Endothelial cell of umbilical vein (primary cell): ENCODE data around the gene SLC26A11. TPM values are rescaled to one million over a fixed set of nuclear protein-coding genes. Genes with fewer than 3 reads are reported as not detected.

Experiments used
- BruUV-seq: library from RNA; stranded (reverse); fragments of 400-500 nt; replicated peaks from 2 replicates; lab custom pipeline; 2021; lab: Mats Ljungman, UMichigan
- CTCF ChIA-PET: fragments of 300-600, 350-600 bp; sonication (Branson Sonifier 250); formaldehyde crosslinking; loops from one replicate; lab custom pipeline; 2021; ENCODE audit warnings: antibody characterized with exemption, inconsistent platforms; lab: Charles Lee
- POLR2A ChIA-PET: fragments of 300-600, 350-600 bp; sonication (Branson Sonifier 250); formaldehyde crosslinking; loops from one replicate; lab custom pipeline; 2021; ENCODE audit warnings: antibody characterized with exemption, inconsistent platforms; lab: Charles Lee
- DNase-seq: peaks from one replicate; pipeline ENCODE4 v3.0.0-alpha.2; 2011; ENCODE audit warnings: low read depth, low spot score
- FAIRE-seq: peaks from 2 replicates; lab custom pipeline; 2011; peaks lifted over from hg19 to GRCh38; lab: Jason Lieb, UNC
- H2AFZ ChIP-seq: 2 replicates; pipeline ENCODE4 v1.6.0; 2012; ENCODE audit warnings: low read depth, low read length, control low read depth, inconsistent platforms
- H3K27ac ChIP-seq: 2 replicates; pipeline ENCODE4 v1.5.1; 2011; ENCODE audit warnings: low read depth, mild to moderate bottlenecking, control low read depth, low read length, moderate library complexity; ENCODE audit not compliant: insufficient read depth
- H3K27me3 ChIP-seq, 2 experiments: 2 replicates each; pipeline versions ENCODE4 v1.6.0 to v1.6.1; 2011; ENCODE audit warnings: low read length in 2 of 2, mixed read lengths in 1 of 2; ENCODE audit not compliant: control insufficient read depth in 2 of 2, insufficient read depth in 2 of 2
- H3K36me3 ChIP-seq, 2 experiments: 2 replicates in 1 of 2; 3 replicates in 1 of 2; pipeline ENCODE4 v1.5.1; 2011; ENCODE audit warnings: low read length in 2 of 2, mild to moderate bottlenecking in 1 of 2, moderate library complexity in 1 of 2; ENCODE audit not compliant: control insufficient read depth in 2 of 2, insufficient read depth in 2 of 2; ENCODE audit errors: extremely low read depth in 1 of 2
- H3K4me1 ChIP-seq: 3 replicates; pipeline ENCODE4 v1.5.1; 2011; ENCODE audit warnings: mild to moderate bottlenecking, low read length; ENCODE audit not compliant: control insufficient read depth, insufficient read depth; ENCODE audit errors: extremely low read depth
- H3K4me2 ChIP-seq: 2 replicates; pipeline ENCODE4 v1.6.1; 2011; ENCODE audit warnings: low read length, control low read depth, mixed read lengths; ENCODE audit not compliant: insufficient read depth
- H3K4me3 ChIP-seq, 3 experiments: fragments of 200-600 bp in 1 of 3; sonication (generic), shearing (Covaris generic) in 1 of 3; replicated peaks in 1 of 3; 2 replicates each; pipeline ENCODE4 v1.5.1; 2011 to 2016; ENCODE audit warnings: control low read depth in 3 of 3, low read length in 3 of 3, mild to moderate bottlenecking in 2 of 3, inconsistent platforms in 1 of 3, low read depth in 1 of 3, moderate library complexity in 1 of 3; ENCODE audit not compliant: insufficient read depth in 1 of 3
- H3K79me2 ChIP-seq: 2 replicates; pipeline ENCODE4 v1.6.0; 2012; ENCODE audit warnings: low read length, inconsistent platforms; ENCODE audit not compliant: control insufficient read depth, insufficient read depth
- H3K9ac ChIP-seq: replicated peaks from 2 replicates; pipeline ENCODE3; 2011; ENCODE audit warnings: low read length, control low read depth; ENCODE audit not compliant: insufficient read depth; ENCODE audit errors: extremely low read depth
- H3K9me1 ChIP-seq: replicated peaks from 3 replicates; pipeline ENCODE4 v1.6.0; 2011; ENCODE audit warnings: mild to moderate bottlenecking, low read length; ENCODE audit not compliant: control insufficient read depth, insufficient read depth; ENCODE audit errors: extremely low read depth
- H3K9me3 ChIP-seq: replicated peaks from 2 replicates; pipeline ENCODE4 v1.5.1; 2012; ENCODE audit warnings: low read length, inconsistent platforms; ENCODE audit not compliant: control insufficient read depth, insufficient read depth
- H4K20me1 ChIP-seq: replicated peaks from 2 replicates; pipeline ENCODE3; 2011; ENCODE audit warnings: mild to moderate bottlenecking, low read length; ENCODE audit not compliant: control insufficient read depth, insufficient read depth; ENCODE audit errors: extremely low read depth
- EZH2 ChIP-seq: IDR thresholded peaks from 2 replicates; pipeline ENCODE4 v1.6.1; 2012; ENCODE audit warnings: borderline replicate concordance, low read depth, mild to moderate bottlenecking, moderate library complexity, low read length, inconsistent platforms; ENCODE audit not compliant: severe bottlenecking
- FOS ChIP-seq: IDR thresholded peaks from 2 replicates; pipeline ENCODE4 v1.6.1; 2011; ENCODE audit warnings: mild to moderate bottlenecking, low read length, moderate library complexity, borderline replicate concordance; ENCODE audit not compliant: insufficient read depth
- GATA2 ChIP-seq: IDR thresholded peaks from 2 replicates; pipeline ENCODE4 v1.7.0; 2011; ENCODE audit warnings: low read depth, mild to moderate bottlenecking, moderate library complexity, mixed read lengths, low read length; ENCODE audit not compliant: insufficient read length, insufficient read depth
- JUN ChIP-seq: IDR thresholded peaks from 2 replicates; pipeline ENCODE4 v1.6.1; 2011; ENCODE audit warnings: borderline replicate concordance, low read depth; ENCODE audit not compliant: insufficient read length, insufficient read depth
- MYC ChIP-seq: IDR thresholded peaks from one replicate; pipeline ENCODE4 v1.6.1; 2011; ENCODE audit warnings: mild to moderate bottlenecking, low read depth, low read length
- POLR2A ChIP-seq: IDR thresholded peaks from 2 replicates; pipeline ENCODE4 v1.6.1; 2012; ENCODE audit warnings: low read depth, mild to moderate bottlenecking, control low read depth, low read length
- POLR2AphosphoS5 ChIP-seq: IDR thresholded peaks from 2 replicates; pipeline ENCODE4 v1.6.1; 2012; ENCODE audit warnings: low read depth, mild to moderate bottlenecking, control low read depth, low read length, moderate library complexity; ENCODE audit not compliant: insufficient read depth
- dilution Hi-C: fragments of 300-500 bp; cut with MboI; formaldehyde crosslinking; loops from one replicate; pipeline ENCODE4 v1.15.0; 2019; ENCODE audit warnings: low sequenced_read_pairs; ENCODE audit not compliant: extremely low pct_ligation_motif_present
- intact Hi-C: fragments of 100-400 bp; cut with micrococcal nuclease; formaldehyde crosslinking; loops from one replicate; pipeline ENCODE4 v1.10.0; 2022
- polyA plus RNA-seq, 4 experiments: library from polyadenylated mRNA; depleted of rRNA in 3 of 4; stranded (reverse) in 3 of 4; unstranded in 1 of 4; fragments of >200 nt; gene quantifications; 2 replicates each; pipeline versions ENCODE4 v1.2.1 to v1.2.3, GENCODE V29; 2011 to 2012; ENCODE audit warnings: missing spikeins in 1 of 4
- total RNA-seq: library from RNA; stranded (reverse); gene quantifications from 2 replicates; pipeline ENCODE4 v1.2.3, GENCODE V29; 2021
- TF ChIP-seq, protein P1 (sequence below), 2 donors: IDR thresholded peaks; 1 replicate in 1 of 2; 2 replicates in 1 of 2; pipeline ENCODE4 v1.5.1; 2011; ENCODE audit warnings: low read length in 2 of 2, mild to moderate bottlenecking in 2 of 2, moderate library complexity in 2 of 2, control low read depth in 1 of 2, inconsistent platforms in 1 of 2, low read depth in 1 of 2; ENCODE audit not compliant: insufficient read depth in 1 of 2; ENCODE audit errors: extremely low read depth in 1 of 2
- TF ChIP-seq, protein P2 (sequence below): IDR thresholded peaks from 2 replicates; pipeline ENCODE4 v1.6.1; 2011; ENCODE audit not compliant: insufficient read depth, insufficient read length

The SLC26A11 gene
- total and polyA plus RNA-seq, 2 donors (not counting 3 experiments of a cell fraction or from before 2014, with no cell fraction given), result 25.2 to 33.0 TPM

DNA sequence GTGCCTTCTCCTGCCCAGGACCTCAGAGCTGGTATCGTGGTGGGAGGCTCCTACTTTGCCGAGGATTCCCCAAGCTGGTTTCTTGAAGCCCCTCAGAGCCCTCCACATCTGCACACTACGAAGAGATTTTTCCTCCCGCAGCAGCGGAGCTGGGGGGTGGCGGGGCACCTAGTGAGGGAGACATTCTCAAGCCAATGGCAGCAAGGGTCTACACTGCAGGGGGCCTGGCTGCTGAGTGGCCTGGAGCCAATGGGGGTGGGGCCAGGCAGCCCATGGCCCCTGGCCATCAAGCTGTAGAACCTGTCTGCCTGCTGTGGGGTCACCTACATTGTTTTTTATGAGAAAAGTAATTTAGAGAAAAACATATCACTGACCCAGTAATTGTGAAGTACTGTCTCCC is 5.0 kb downstream of the SLC26A11 start:
- intact Hi-C loops (no loop called here), dilution Hi-C loops (no loop called here)
- no TSS peak for BruUV-seq
- TF ChIP-seq FOS (no peak), GATA2 (no peak), EZH2 (no peak), MYC (no peak), POLR2AphosphoS5 (no peak), JUN (no peak), POLR2A (no peak)
- TF ChIP-seq, protein P1, sequence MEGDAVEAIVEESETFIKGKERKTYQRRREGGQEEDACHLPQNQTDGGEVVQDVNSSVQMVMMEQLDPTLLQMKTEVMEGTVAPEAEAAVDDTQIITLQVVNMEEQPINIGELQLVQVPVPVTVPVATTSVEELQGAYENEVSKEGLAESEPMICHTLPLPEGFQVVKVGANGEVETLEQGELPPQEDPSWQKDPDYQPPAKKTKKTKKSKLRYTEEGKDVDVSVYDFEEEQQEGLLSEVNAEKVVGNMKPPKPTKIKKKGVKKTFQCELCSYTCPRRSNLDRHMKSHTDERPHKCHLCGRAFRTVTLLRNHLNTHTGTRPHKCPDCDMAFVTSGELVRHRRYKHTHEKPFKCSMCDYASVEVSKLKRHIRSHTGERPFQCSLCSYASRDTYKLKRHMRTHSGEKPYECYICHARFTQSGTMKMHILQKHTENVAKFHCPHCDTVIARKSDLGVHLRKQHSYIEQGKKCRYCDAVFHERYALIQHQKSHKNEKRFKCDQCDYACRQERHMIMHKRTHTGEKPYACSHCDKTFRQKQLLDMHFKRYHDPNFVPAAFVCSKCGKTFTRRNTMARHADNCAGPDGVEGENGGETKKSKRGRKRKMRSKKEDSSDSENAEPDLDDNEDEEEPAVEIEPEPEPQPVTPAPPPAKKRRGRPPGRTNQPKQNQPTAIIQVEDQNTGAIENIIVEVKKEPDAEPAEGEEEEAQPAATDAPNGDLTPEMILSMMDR (IDR thresholded peaks at IDR 0.05; ENCODE audit: extremely low read depth in 1 of 2, insufficient read depth in 1 of 2, low read depth in 1 of 2, low read length in 2 of 2), result no peak
- TF ChIP-seq, protein P2, sequence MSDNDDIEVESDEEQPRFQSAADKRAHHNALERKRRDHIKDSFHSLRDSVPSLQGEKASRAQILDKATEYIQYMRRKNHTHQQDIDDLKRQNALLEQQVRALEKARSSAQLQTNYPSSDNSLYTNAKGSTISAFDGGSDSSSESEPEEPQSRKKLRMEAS, result no peak
- peaks cover 0 to 6% of the 10 kb centered on the region in 2 experiments for H3K36me3 ChIP-seq
- no peaks in the 10 kb centered on the region for H3K9me3 ChIP-seq
- H3K27ac ChIP-seq, result no peak overlapping the region
- DNase-seq (no peak), FAIRE-seq (no peak)
- no peak overlapping the region for H3K4me2 ChIP-seq
- H3K4me3 ChIP-seq, result no peak overlapping the region
- H3K79me2 ChIP-seq, result no peaks in the 10 kb centered on the region
- H2AFZ ChIP-seq, result no peak overlapping the region
- H3K4me1 ChIP-seq, result peaks cover 6% of the 10 kb centered on the region
- no peak overlapping the region for H3K9ac ChIP-seq
- H3K27me3 ChIP-seq, result no peaks in the 10 kb centered on the region
- H4K20me1 ChIP-seq, result no peaks in the 10 kb centered on the region
- POLR2A ChIA-PET, result interaction anchor here (0.7 kb wide), 1 partner anchor 142 kb away, joined by 3 read pairs; no protein-coding TSS in a partner anchor
- CTCF ChIA-PET, result interaction anchor here (1.4 kb wide), 1 partner anchor 124 kb away, joined by 4 read pairs; the partner anchor contains the start of gene GAA
- H3K9me1 ChIP-seq, result no peaks in the 10 kb centered on the region
